ENCODE data around the gene DUSP5. TPM values are rescaled to one million over a fixed set of nuclear protein-coding genes. Genes with fewer than 3 reads are reported as not detected.

The DUSP5 gene
- total RNA-seq, 4 donors from 2014 or later: 4.8 to 10.8 (median 8.1) TPM

GRCh38 chr10:110546499-110547110 is 48.9 kb downstream of the DUSP5 start:
- TF ChIP-seq CTCF (IDR thresholded peaks at IDR 0.05; ENCODE audit: low read depth): no peak

DNA sequence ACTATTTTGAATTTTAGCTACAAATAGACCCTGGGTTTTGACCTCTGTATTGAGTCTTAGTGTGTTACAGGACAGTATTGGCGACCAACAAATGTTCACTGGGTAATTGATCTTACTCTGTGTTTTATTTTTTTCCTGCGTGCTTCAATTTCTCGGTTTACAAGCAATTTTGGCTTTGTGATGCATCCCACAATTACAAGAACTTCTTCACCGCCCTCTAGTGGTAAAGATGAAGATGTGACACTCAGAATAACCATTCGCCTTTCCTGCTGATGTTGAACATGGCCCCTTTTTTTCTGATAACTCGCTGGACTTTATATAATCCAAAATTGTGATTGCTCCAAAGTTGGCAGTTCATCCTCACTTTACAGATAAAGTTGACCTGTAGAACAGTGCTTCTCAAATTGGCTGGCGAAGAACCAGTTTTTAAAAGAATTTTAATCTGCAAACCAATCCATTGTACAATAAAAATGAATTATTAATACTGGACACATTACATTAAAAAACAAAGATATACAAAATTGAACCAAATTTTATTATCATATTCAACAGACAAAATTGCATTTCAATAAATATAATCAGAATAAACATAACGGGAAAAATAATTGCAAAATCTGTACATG is 49.5 kb downstream of the DUSP5 start:
- no peak for TF ChIP-seq CTCF (IDR thresholded peaks at IDR 0.05; ENCODE audit: low read depth)

GRCh38 chr10:110548002-110548401 is 50.3 kb downstream of the DUSP5 start:
- TF ChIP-seq CTCF (IDR thresholded peaks at IDR 0.05; ENCODE audit: low read depth): no peak

- TF ChIP-seq CTCF (IDR thresholded peaks at IDR 0.05; ENCODE audit: low read depth): no peak
Measured at GRCh38 chr10:110549211-110549610, 51.5 kb downstream of the DUSP5 start.

DNA sequence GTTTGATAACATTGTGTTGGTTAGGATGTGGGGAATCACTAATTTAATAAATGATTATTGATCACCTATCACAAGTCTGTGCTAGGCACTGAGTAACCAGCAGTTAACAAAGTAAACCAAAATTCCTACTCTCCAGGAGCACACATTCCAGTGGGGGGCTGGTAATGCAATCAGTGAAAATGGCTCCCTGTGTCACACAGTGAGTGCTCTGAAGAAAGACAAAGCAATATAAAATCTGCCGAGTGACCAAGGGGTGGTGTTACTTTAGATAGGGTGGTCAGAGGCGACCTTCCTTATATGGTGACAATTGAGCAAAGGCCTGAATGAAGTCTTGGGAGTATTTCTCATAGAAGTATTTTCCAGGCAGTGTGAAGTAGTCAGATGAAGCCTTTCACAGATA is 56.2 kb downstream of the DUSP5 start:
- TF ChIP-seq CTCF (IDR thresholded peaks at IDR 0.05; ENCODE audit: low read depth): no peak

DNA sequence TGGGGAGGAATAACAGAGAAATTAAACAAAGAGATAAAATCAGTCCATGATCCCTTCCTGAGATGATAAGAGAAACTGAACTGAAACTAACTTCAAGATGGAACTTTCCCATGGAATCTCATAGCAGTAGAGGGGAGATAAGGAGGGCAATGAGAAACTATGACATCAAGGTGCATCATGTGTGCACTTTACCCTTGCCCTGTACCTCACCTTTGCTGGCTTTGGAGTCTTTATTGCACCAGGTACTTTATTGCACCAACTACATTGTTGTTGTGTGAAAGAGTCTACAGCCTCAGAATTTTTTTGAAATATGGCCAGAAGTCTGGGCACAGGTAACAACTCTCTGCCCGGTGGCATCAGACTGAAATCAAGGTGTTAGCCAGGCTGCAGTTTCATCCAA is 58.6 kb downstream of the DUSP5 start:
- TF ChIP-seq CTCF (IDR thresholded peaks at IDR 0.05; ENCODE audit: low read depth): no peak

- no peak for TF ChIP-seq CTCF (IDR thresholded peaks at IDR 0.05; ENCODE audit: low read depth)
Measured at GRCh38 chr10:110556969-110557601, 59.4 kb downstream of the DUSP5 start.

Data from subcutaneous adipose tissue (tissue), 4 donors.